Thoracic aorta endothelial cell (primary cell): Measurements from ENCODE around the gene EMP1. TPM values are rescaled to one million over a fixed set of nuclear protein-coding genes. Genes with fewer than 3 reads are reported as not detected.

Experiments
- total RNA-seq: library from RNA; depleted of rRNA; stranded (reverse); fragments of >200 nt; gene quantifications from 2 replicates; pipeline ENCODE4 v1.2.3, GENCODE V29; 2012

EMP1 gene
- total RNA-seq: 174 and 574 TPM in 2 replicates

GRCh38 chr12:13196130-13196921 lies at the start of gene EMP1:
TSS of gene EMP1 (plus strand) at chr12:13196726. CDS start at chr12:13211511, 14,785 bp downstream.

Other genes with a start within 250 kb of the EMP1 start
- gene GPRC5D, start 244.6 kb upstream of the EMP1 start, total RNA-seq: not detected in 2 replicates
- gene HEBP1, start 196.5 kb upstream of the EMP1 start, total RNA-seq: 23.0 and 23.8 TPM in 2 replicates
- 7.6 and 10.5 TPM in 2 replicates for gene FAM234B, start 152.3 kb upstream of the EMP1 start, total RNA-seq
- not detected in 2 replicates for gene GSG1, start 93.1 kb upstream of the EMP1 start, total RNA-seq